Measurements from ENCODE around the gene CAPN3.
"Not testable (repeated sequence)": the region's sequence is repeated elsewhere in the genome, so short reads cannot be mapped to it uniquely, and the experiment has no call there.

Gene CAPN3

DNA sequence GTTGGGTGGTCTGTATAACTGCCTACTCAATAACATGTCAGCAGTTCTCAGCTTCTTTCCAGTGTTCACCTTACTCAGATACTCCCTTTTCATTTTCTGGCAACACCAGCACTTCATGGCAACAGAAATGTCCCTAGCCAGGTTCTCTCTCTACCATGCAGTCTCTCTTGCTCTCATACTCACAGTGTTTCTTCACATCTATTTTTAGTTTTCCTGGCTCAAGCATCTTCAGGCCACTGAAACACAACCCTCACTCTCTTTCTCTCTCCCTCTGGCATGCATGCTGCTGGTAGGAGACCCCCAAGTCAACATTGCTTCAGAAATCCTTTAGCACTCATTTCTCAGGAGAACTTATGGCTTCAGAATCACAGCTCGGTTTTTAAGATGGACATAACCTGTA is at the start of gene CAPN3:
TSS of gene CAPN3 (plus strand) at position 253 of the 400 bp plus-strand sequence. CDS start 305 bp downstream, outside the sequence.
- TF ChIP-seq, protein P1, sequence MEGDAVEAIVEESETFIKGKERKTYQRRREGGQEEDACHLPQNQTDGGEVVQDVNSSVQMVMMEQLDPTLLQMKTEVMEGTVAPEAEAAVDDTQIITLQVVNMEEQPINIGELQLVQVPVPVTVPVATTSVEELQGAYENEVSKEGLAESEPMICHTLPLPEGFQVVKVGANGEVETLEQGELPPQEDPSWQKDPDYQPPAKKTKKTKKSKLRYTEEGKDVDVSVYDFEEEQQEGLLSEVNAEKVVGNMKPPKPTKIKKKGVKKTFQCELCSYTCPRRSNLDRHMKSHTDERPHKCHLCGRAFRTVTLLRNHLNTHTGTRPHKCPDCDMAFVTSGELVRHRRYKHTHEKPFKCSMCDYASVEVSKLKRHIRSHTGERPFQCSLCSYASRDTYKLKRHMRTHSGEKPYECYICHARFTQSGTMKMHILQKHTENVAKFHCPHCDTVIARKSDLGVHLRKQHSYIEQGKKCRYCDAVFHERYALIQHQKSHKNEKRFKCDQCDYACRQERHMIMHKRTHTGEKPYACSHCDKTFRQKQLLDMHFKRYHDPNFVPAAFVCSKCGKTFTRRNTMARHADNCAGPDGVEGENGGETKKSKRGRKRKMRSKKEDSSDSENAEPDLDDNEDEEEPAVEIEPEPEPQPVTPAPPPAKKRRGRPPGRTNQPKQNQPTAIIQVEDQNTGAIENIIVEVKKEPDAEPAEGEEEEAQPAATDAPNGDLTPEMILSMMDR (IDR thresholded peaks at IDR 0.05; ENCODE audit: low read depth, low read length) = no peak
- DNase-seq (ENCODE audit: extremely low read depth, low read depth) = no peak

DNA sequence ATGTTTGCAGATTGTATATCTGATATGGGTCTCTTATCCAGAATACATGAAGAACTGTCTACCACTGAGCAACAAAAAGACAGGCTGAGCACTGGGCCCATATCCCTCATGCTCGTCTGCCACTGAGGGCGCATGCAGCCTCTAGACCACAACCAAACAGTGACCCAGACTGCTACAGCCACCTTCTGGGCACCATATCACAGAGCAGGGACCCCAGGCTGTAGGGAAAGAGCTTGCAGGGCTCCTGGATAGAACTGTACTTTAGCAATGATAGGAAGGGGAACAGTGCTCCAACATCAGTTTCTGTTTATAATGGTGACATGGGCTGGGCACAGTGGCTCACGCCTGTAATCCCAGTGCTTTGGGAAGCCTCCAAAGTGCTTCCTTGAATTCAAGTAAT is 45.8 kb upstream of the CAPN3 start:
- no peak for DNase-seq (ENCODE audit: extremely low read depth, low read depth)

DNA sequence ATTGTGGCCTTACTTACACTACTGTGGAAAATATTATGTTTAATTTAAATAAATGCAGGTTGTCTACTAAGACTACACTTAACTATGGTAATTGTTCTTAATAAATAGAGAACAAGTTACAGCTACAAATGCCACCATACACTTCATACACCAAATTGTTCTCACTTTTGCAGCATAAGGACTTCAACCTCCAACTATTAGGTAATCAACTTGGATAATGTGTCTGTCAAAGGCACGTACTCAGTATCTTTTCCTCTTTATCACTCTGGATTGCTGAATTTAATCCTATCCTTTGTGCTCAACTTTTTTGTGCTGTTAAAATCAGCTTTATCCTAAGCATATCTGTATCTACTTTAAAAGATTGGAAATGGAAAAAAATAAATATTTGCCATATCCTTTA is 44.5 kb upstream of the CAPN3 start:
- TF ChIP-seq, protein P1 (IDR thresholded peaks at IDR 0.05; ENCODE audit: low read depth, low read length) = no peak
- DNase-seq (ENCODE audit: extremely low read depth, low read depth) = no peak

More for the DNA sequence above, 45.8 kb upstream of the CAPN3 start:
- TF ChIP-seq, protein P1 (IDR thresholded peaks at IDR 0.05; ENCODE audit: low read depth, low read length) = no peak

DNA sequence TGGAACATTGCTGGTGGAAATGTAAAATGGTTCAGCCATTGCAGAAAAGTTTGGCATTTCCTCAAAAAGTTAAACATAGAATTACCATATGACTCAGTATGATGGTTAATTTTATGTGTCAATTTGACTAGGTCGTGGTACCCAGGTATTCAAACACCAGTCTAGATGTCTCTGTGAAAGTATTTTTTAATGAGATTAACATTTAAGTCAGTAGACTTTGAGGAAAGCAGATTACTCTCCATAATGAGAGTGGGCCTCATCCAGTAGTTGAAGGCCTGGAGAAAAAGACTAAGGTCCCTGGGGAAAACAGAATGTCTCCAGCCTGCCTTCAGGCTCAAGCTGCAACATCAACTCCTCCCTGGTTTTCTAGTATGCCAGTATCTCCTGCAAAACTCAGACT is 43.8 kb upstream of the CAPN3 start:
- TF ChIP-seq, protein P1 (IDR thresholded peaks at IDR 0.05; ENCODE audit: low read depth, low read length) = no peak
- DNase-seq (ENCODE audit: extremely low read depth, low read depth) = no peak

DNA sequence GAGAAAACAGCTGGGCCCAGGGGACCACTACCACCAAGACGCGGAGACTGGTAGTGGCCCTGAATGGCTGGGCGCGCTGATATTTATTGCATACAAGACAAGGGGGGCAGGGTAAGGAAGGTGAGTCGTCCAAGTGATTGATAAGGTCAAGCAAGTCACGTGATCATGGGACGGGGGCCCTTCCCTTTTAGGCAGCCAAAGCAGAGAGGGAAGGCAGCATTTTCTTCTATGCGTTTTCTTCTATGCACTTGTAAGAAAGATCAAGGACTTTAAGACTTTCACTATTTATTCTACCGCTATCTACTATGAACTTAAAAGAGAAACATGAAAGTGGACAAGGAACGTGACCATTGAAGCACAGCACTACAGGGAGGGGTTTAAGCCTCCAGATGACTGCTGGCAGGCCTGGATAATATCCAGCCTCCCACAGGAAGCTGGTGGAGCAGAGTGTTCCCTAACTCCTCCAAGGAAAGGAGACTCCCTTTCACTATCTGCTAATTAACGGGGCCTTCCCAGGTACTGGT is 43.0 kb upstream of the CAPN3 start:
- DNase-seq (ENCODE audit: extremely low read depth, low read depth) = not testable (repeated sequence)

DNA sequence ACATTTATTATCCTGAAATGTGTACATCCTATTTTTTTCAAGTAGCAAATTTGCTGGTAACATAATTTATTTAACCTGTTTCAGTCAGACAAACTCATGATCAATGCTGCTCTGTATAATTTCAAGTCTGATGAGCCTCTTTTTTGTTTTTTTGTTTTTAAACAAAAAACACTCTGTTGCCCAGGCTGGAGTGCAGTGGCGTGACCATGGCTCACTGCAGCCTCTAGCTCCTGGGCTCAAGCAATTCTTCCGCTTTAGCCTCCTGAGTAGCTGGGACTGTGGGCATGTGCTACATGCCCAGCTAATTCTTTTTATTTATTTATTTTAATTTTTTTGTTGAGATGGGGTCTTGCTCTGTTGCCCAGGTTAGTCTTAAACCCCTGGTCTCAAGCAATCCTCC is 40.1 kb upstream of the CAPN3 start:
- TF ChIP-seq, protein P1 (IDR thresholded peaks at IDR 0.05; ENCODE audit: low read depth, low read length) = no peak
- DNase-seq (ENCODE audit: extremely low read depth, low read depth) = no peak

DNA sequence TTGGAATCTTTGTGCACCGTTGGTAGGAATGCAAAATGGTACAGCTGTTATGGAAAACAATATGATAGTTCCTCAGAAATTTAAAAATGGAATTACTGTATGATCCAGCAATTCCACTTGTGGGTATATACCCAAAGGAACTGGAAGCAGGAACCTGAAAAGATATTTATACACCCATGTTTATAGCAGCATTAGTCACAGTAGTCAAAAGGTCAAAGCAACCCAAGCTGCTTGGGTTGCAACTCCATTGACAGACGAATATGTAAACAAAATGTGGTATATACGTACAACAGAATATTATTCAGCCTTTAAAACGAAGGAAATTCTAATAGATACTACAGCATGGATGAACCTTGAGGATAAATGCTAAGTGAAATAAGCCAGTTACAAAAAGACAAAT is 35.0 kb upstream of the CAPN3 start:
- TF ChIP-seq, protein P1 (IDR thresholded peaks at IDR 0.05; ENCODE audit: low read depth, low read length) = no peak
- DNase-seq (ENCODE audit: extremely low read depth, low read depth) = peak; percentile 11

DNA sequence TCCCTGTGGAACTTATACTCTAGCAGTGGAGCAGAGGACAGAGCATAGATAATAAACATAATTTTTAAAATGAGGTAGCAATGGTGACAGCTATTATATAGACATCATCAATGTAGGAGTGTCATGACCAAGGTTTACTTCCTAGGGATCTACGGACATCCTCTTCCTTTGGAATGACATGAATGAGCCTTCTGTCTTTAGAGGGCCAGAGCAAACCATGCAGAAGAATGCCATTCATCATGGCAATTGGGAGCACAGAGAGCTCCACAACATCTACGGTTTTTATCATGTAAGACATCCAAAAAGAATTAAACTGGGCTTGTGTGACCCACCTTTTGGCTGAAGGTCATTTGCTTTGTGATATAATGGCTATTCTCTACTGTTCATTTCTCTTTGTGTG is 30.1 kb upstream of the CAPN3 start:
- DNase-seq (ENCODE audit: extremely low read depth, low read depth) = no peak
- TF ChIP-seq, protein P1 (IDR thresholded peaks at IDR 0.05; ENCODE audit: low read depth, low read length) = no peak
